D721Med (cell line): ENCODE measurements around the gene PTPRQ.

ENCODE experiments used
- DNase-seq: peaks from one replicate; pipeline ENCODE4 v3.0.0; 2011; ENCODE audit warnings: low spot score; ENCODE audit not compliant: insufficient read length
- FAIRE-seq: peaks from 2 replicates; lab custom pipeline; 2011; peaks lifted over from hg19 to GRCh38; lab: Jason Lieb, UNC
- TF ChIP-seq, protein P1 (sequence below): IDR thresholded peaks from 2 replicates; pipeline ENCODE4 v1.5.1; 2012; ENCODE audit warnings: mild to moderate bottlenecking, control low read depth; ENCODE audit not compliant: insufficient read depth; ENCODE audit errors: missing control alignments

The PTPRQ gene

GRCh38 chr12:80627782-80628181, 183.7 kb downstream of the PTPRQ start:
- no peak for DNase-seq
- no peak for FAIRE-seq
- TF ChIP-seq, protein P1, sequence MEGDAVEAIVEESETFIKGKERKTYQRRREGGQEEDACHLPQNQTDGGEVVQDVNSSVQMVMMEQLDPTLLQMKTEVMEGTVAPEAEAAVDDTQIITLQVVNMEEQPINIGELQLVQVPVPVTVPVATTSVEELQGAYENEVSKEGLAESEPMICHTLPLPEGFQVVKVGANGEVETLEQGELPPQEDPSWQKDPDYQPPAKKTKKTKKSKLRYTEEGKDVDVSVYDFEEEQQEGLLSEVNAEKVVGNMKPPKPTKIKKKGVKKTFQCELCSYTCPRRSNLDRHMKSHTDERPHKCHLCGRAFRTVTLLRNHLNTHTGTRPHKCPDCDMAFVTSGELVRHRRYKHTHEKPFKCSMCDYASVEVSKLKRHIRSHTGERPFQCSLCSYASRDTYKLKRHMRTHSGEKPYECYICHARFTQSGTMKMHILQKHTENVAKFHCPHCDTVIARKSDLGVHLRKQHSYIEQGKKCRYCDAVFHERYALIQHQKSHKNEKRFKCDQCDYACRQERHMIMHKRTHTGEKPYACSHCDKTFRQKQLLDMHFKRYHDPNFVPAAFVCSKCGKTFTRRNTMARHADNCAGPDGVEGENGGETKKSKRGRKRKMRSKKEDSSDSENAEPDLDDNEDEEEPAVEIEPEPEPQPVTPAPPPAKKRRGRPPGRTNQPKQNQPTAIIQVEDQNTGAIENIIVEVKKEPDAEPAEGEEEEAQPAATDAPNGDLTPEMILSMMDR = no peak

DNA sequence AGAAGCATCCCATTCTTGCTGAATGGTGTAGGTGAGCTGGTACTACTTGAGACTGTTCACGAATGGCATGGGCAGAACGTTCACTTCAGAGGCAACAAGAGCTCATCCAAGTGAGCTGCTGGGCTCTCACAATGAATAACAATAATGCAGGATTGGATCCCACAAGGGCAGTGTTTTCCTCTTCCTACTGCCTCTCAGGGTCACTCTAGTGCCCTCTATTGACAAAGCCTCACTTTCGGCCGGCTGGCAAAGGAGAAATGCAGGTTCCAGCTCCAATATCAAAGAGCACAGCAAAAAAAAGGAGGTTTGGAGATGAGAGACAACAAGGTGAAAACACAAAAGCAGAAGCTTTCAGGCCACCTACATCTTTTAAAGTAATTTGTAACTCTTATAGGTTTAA, 188.8 kb downstream of the PTPRQ start:
- FAIRE-seq (no peak), DNase-seq (no peak)
- TF ChIP-seq, protein P1 = peak; percentile 51

GRCh38 chr12:80634903-80635302, 190.9 kb downstream of the PTPRQ start:
- TF ChIP-seq, protein P1 = no peak
- FAIRE-seq (no peak), DNase-seq (no peak)

GRCh38 chr12:80636832-80637231, 192.8 kb downstream of the PTPRQ start:
- no peak for FAIRE-seq
- TF ChIP-seq, protein P1 = no peak
- no peak for DNase-seq

GRCh38 chr12:80641936-80642335, 197.9 kb downstream of the PTPRQ start:
- FAIRE-seq (no peak), DNase-seq (no peak)
- TF ChIP-seq, protein P1 = no peak

DNA sequence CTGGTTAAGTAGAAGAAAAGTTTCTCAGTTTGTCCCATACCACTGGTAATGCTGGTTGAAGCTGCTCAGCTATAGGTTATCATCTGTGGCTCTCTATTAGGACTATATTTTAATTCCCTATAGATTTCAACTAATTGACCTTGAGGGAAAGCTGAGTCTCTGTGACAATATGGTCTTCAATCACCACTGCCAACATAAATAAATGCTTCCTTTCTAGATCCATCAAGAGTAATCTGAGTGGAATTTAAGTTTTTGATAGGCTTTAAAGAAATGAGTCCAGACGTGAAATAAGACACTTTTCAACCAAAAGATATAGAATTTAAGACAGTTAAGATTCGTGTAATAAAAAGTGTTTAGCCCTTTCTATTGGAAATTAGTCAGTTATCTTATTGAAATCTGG, 199.9 kb downstream of the PTPRQ start:
- no peak for FAIRE-seq

GRCh38 chr12:80648881-80649280, 204.8 kb downstream of the PTPRQ start:
- TF ChIP-seq, protein P1 = no peak
- DNase-seq (no peak), FAIRE-seq (no peak)

More for the DNA sequence above, 199.9 kb downstream of the PTPRQ start:
- TF ChIP-seq, protein P1 = no peak
- no peak for DNase-seq
